H1 (cell line): ENCODE results near the gene RNF126.

ENCODE experiments used
- CHD7 ChIP-seq: fragments of 300-600 bp; sonication (generic); IDR thresholded peaks from 2 replicates; pipeline ENCODE4 v1.7.1; 2012; ENCODE audit warnings: low read length, moderate library complexity, mild to moderate bottlenecking, inconsistent platforms; ENCODE audit not compliant: insufficient replicate concordance
- CTCF ChIP-seq, 3 experiments: IDR thresholded peaks; 1 replicate in 2 of 3; 2 replicates in 1 of 3; pipeline versions ENCODE4 v1.5.1 to v1.6.1; 2011; ENCODE audit warnings: low read length in 3 of 3, mild to moderate bottlenecking in 3 of 3, inconsistent platforms in 2 of 3, low read depth in 1 of 3, moderate library complexity in 1 of 3; ENCODE audit not compliant: insufficient read depth in 1 of 3; ENCODE audit errors: control extremely low read depth in 1 of 3
- RFX5 ChIP-seq: IDR thresholded peaks from 2 replicates; pipeline ENCODE4 v1.6.1; 2011; ENCODE audit warnings: low read depth, low read length, improper control_type of control experiment, borderline replicate concordance
- TBP ChIP-seq: IDR thresholded peaks from 2 replicates; pipeline ENCODE4 v1.6.1; 2011; ENCODE audit warnings: low read depth, low read length, improper control_type of control experiment

GRCh38 chr19:610071-610800 lies 52.8 kb downstream of the RNF126 start:
- TF ChIP-seq TBP (no peak), CHD7 (no peak), CTCF (IDR thresholded peaks at IDR 0.05; ENCODE audit: control extremely low read depth in 1 of 3, insufficient read depth in 1 of 3, low read depth in 1 of 3, low read length in 3 of 3) (no peak), RFX5 (no peak)
